SK-N-SH treated with all-trans-retinoic acid at 6 μM for 48 hours (cell line): ENCODE data around the gene LPAR3.

ENCODE experiments used
- CREB5 ChIP-seq: fragments of 250-450 bp; sonication (Bioruptor Pico); IDR thresholded peaks from 2 replicates; pipeline ENCODE4 v1.5.1; 2020; ENCODE audit warnings: low read depth, mild to moderate bottlenecking, moderate library complexity
- SNAI2 ChIP-seq: fragments of 250-450 bp; sonication (Bioruptor Pico); IDR thresholded peaks from 2 replicates; pipeline ENCODE4 v1.5.0; 2020; ENCODE audit warnings: mild to moderate bottlenecking, moderate library complexity
- TOX ChIP-seq: fragments of 250-450 bp; sonication (Bioruptor Pico); IDR thresholded peaks from 2 replicates; pipeline ENCODE4 v1.8.0; 2021; ENCODE audit warnings: mild to moderate bottlenecking, moderate library complexity, borderline replicate concordance
- ZC3H10 ChIP-seq: fragments of 250-450 bp; sonication (Bioruptor Pico); IDR thresholded peaks from 2 replicates; pipeline ENCODE4 v1.5.1; 2021; ENCODE audit warnings: mild to moderate bottlenecking, moderate library complexity
- ZFP3 ChIP-seq: fragments of 250-450 bp; sonication (Bioruptor Pico); IDR thresholded peaks from 2 replicates; pipeline ENCODE4 v1.5.0; 2020; ENCODE audit warnings: mild to moderate bottlenecking, moderate library complexity
- ZNF565 ChIP-seq: fragments of 450-650 bp; formaldehyde crosslinking; conservative IDR thresholded peaks from 2 replicates; pipeline ENCODE4 v1.5.0; 2020; ENCODE audit warnings: low read depth, mild to moderate bottlenecking, moderate library complexity

GRCh38 chr1:84920159-84920558 lies 27.2 kb upstream of the LPAR3 start:
- no peak for TF ChIP-seq TOX
- no peak for TF ChIP-seq ZNF565
- no peak for TF ChIP-seq CREB5 (CRISPR knock-in tag)
- TF ChIP-seq SNAI2 (CRISPR knock-in tag): no peak
- TF ChIP-seq ZFP3 (CRISPR knock-in tag): no peak
- TF ChIP-seq ZC3H10 (CRISPR knock-in tag): no peak
